Measurements from ENCODE around the gene EFCAB6. TPM values are rescaled to one million over a fixed set of nuclear protein-coding genes. Genes with fewer than 3 reads are reported as not detected.

The EFCAB6 gene
- total and polyA plus RNA-seq, 4 donors: 0.14 to 2.1 (median 0.53) TPM

- H3K36me3 ChIP-seq (ENCODE audit: control insufficient read depth in 4 of 4, insufficient read depth in 3 of 4, low read depth in 1 of 4, low read length in 3 of 4): no peaks in the 10 kb centered on the region
- H3K4me3 ChIP-seq (ENCODE audit: low read depth in 1 of 3, low read length in 3 of 3): no peak overlapping the region
- H3K4me1 ChIP-seq (ENCODE audit: control insufficient read depth in 4 of 4, insufficient read depth in 4 of 4, low read length in 3 of 4): no peaks in the 10 kb centered on the region
- no peak overlapping the region for H3K27ac ChIP-seq (ENCODE audit: low read depth in 1 of 2, low read length in 2 of 2)
- no peak overlapping the region for H3K9ac ChIP-seq (ENCODE audit: low read depth in 1 of 2, low read length in 2 of 2)
- no peaks in the 10 kb centered on the region for H3K27me3 ChIP-seq (ENCODE audit: control insufficient read depth in 4 of 4, insufficient read depth in 4 of 4, low read length in 3 of 4)
- TF ChIP-seq NR2F2 (IDR thresholded peaks at IDR 0.05) (no peak), FOXA1 (IDR thresholded peaks at IDR 0.05) (no peak), CTCF (IDR thresholded peaks at IDR 0.05; ENCODE audit: low read depth, low read length, missing input control) (no peak), FOXA2 (IDR thresholded peaks at IDR 0.05) (no peak), ZBTB33 (IDR thresholded peaks at IDR 0.05) (no peak), HNF4G (IDR thresholded peaks at IDR 0.05) (no peak), JUND (IDR thresholded peaks at IDR 0.05) (no peak), ATF3 (IDR thresholded peaks at IDR 0.05) (no peak)
- 62% methylated on average over 3 of the region's 3 CpGs for WGBS
- no peak for DNase-seq (ENCODE audit: low spot score)
- H3K9me3 ChIP-seq (ENCODE audit: control insufficient read depth in 4 of 4, low read length in 3 of 4): no peaks in the 10 kb centered on the region
Measured at GRCh38 chr22:43491177-43491576, 320.9 kb downstream of the EFCAB6 start.

- TF ChIP-seq EGR1 (IDR thresholded peaks at IDR 0.05; ENCODE audit: low read depth in 2 of 2) (no peak), NR2F2 (IDR thresholded peaks at IDR 0.05) (no peak), MAX (IDR thresholded peaks at IDR 0.05) (no peak), FOXA1 (IDR thresholded peaks at IDR 0.05) (no peak), RAD21 (IDR thresholded peaks at IDR 0.05) (no peak), TAF1 (conservative IDR thresholded peaks at IDR 0.05) (no peak), REST (IDR thresholded peaks at IDR 0.05) (no peak), JUND (IDR thresholded peaks at IDR 0.05) (no peak), RXRA (IDR thresholded peaks at IDR 0.05) (no peak), GABPA (IDR thresholded peaks at IDR 0.05 in 1 of 2, conservative IDR thresholded peaks at IDR 0.05 in 1 of 2) (no peak), SP1 (IDR thresholded peaks at IDR 0.05) (no peak), CTCF (IDR thresholded peaks at IDR 0.05; ENCODE audit: low read depth, low read length, missing input control) (no peak), ATF3 (IDR thresholded peaks at IDR 0.05) (no peak), FOXA2 (IDR thresholded peaks at IDR 0.05) (no peak), HNF4A (conservative IDR thresholded peaks at IDR 0.05) (no peak), ZBTB33 (IDR thresholded peaks at IDR 0.05) (no peak), YY1 (IDR thresholded peaks at IDR 0.05) (no peak)
- no peaks in the 10 kb centered on the region for H3K4me1 ChIP-seq (ENCODE audit: control insufficient read depth in 4 of 4, insufficient read depth in 4 of 4, low read length in 3 of 4)
- H3K36me3 ChIP-seq (ENCODE audit: control insufficient read depth in 4 of 4, insufficient read depth in 3 of 4, low read depth in 1 of 4, low read length in 3 of 4): no peaks in the 10 kb centered on the region
- no peak overlapping the region for H3K9ac ChIP-seq (ENCODE audit: low read depth in 1 of 2, low read length in 2 of 2)
- no peaks in the 10 kb centered on the region for H3K9me3 ChIP-seq (ENCODE audit: control insufficient read depth in 4 of 4, low read length in 3 of 4)
- DNase-seq (ENCODE audit: low spot score): no peak
- no peaks in the 10 kb centered on the region for H3K27me3 ChIP-seq (ENCODE audit: control insufficient read depth in 4 of 4, insufficient read depth in 4 of 4, low read length in 3 of 4)
- H3K4me3 ChIP-seq (ENCODE audit: low read depth in 1 of 3, low read length in 3 of 3): no peak overlapping the region
- H3K27ac ChIP-seq (ENCODE audit: low read depth in 1 of 2, low read length in 2 of 2): no peak overlapping the region
- WGBS: 89% methylated on average over 7 of the region's 7 CpGs
Measured at GRCh38 chr22:43490311-43490710, 321.8 kb downstream of the EFCAB6 start.
